ENCODE measurements around the gene OR7D4.

GRCh38 chr19:9219489-9219888, at the start of gene OR7D4:
- TF ChIP-seq, protein P1, sequence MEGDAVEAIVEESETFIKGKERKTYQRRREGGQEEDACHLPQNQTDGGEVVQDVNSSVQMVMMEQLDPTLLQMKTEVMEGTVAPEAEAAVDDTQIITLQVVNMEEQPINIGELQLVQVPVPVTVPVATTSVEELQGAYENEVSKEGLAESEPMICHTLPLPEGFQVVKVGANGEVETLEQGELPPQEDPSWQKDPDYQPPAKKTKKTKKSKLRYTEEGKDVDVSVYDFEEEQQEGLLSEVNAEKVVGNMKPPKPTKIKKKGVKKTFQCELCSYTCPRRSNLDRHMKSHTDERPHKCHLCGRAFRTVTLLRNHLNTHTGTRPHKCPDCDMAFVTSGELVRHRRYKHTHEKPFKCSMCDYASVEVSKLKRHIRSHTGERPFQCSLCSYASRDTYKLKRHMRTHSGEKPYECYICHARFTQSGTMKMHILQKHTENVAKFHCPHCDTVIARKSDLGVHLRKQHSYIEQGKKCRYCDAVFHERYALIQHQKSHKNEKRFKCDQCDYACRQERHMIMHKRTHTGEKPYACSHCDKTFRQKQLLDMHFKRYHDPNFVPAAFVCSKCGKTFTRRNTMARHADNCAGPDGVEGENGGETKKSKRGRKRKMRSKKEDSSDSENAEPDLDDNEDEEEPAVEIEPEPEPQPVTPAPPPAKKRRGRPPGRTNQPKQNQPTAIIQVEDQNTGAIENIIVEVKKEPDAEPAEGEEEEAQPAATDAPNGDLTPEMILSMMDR (IDR thresholded peaks at IDR 0.05; ENCODE audit: insufficient read depth, low read depth, low read length): no peak
- TF ChIP-seq EZH2 (IDR thresholded peaks at IDR 0.05; ENCODE audit: insufficient read depth, low read length): no peak

Data from astrocyte (in vitro differentiated cells and primary cell).